Nucleus accumbens (tissue), 56 donors: ENCODE measurements around the gene SAMM50.

Source experiments
- DNase-seq, 56 donors: peaks; one replicate each; lab custom pipeline; 2025; lab: John Stamatoyannopoulos, UW

SAMM50 gene

GRCh38 chr22:43944670-43945430 is 10.4 kb upstream of the SAMM50 start:
- DNase-seq, result no peak

DNA sequence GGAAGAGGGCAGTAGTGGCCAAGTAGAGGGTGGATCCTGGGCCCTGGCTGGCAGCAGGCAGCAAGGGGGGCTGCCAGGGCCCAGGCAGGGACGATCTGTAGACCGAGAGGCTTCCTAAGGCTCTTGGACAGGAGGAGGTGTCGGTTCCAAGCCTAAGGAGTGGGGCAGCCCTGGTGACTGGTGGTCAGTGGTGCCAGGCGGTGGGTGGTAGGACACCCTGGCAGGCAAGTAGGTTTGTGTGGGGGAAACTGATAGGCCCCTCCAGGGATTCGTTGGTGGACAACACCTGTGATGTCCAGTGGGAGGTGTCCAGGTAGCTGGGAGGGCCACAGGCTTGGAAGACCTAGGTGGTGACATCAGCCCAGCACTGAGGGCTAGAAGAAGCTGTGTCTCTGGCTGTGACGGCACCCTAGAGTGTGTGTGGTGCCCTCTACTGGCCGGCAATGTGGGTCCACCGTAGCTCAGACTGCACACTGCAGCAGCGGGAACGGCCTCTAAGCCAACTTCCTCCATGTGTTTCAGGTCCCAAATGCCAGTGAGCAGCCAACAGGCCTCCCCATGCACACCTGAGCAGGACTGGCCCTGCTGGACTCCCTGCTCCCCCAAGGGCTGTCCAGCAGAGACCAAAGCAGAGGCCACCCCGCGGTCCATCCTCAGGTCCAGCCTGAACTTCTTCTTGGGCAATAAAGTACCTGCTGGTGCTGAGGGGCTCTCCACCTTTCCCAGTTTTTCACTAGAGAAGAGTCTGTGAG is 9.4 kb upstream of the SAMM50 start:
- DNase-seq, result peak in 35 of 56 donors; percentile 3 to 66 (median 22)

DNA sequence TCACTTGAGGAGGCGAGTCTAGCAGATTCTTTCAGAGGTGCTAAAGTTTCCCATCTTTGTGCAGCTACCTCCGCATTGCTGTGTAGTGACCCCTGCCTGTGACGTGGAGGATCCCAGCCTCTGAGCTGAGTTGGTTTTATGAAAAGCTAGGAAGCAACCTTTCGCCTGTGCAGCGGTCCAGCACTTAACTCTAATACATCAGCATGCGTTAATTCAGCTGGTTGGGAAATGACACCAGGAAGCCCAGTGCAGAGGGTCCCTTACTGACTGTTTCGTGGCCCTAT is 8.9 kb upstream of the SAMM50 start:
- DNase-seq, result peak in 3 of 56 donors; percentile 3 to 28 (median 4)

GRCh38 chr22:43948836-43949406 is 6.3 kb upstream of the SAMM50 start:
- DNase-seq, result no peak

DNA sequence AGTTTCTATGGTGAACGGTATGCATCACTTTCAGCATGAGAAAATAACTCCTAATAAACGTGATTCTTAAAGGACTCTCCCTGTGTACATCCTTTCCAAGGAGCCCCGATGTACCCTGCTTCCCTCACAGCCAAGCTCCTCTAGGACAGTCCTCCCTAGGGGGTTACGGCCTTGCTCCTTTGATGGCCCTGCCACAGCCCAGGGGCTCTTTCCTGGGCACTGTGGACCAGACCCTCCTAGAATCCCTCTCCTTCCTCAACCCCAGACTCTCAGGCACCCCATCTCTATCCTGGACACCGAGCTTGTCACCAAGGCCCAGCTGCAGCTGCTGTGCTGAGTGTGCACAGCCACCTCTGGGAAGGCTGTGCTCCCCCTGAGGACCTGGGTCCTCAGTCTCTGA is 3.9 kb upstream of the SAMM50 start:
- DNase-seq, result no peak

DNA sequence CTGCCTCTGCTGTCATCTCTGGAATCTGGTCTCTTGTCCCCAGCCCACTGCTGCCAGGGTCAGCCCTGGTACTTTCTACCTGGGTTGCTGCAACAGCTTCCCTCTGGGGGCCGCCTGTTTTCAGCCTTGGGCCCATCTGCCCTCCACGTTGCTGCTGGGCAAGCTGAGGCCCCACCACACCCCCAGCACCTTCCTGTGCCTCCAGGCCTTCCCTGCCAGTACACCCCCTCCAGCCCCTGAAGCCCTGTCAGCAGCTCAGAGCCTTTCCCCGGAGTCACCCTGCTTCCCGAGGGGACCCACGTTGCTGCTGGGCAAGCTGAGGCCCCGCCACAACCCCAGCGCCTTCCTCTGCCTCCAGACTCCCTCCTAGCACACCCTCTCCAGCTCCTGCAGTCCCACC is 3.3 kb upstream of the SAMM50 start:
- no peak for DNase-seq

DNA sequence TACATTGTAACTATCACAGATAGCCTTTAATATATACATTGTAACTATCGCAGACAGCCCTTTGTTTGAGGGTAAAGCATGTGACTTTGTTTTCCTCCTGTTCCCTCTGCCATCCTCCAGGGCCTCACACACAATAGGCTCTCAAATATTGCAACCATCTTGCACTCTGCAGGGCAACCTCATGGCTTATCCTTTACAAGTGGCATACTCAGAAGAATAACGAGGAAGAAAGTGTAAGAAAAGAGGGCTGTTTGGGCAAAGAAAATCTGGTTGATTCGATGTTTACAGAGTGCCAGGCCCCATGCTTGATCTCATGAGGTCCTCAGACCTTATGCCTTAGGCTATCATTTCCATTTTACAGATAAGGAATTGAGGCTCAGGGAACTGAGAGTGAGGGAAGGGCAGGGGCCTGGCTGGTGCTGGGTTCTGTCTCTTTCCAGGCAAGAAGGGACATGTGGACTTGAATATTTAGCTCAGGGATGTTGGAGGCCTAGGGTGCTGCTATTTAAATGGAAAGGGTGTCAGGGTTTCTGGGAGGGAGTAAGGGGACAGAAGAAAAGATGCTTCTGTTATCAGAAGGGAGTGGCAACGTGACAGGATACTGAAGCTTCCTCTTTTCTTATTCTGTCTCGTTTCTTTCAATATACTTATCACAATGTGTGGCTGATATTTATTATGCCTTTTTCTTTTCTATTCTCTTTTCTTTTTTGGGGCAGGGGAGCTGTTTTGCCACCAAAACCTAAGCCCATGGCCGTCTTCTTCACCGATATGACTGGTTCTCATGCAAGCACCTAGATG is 1.1 kb upstream of the SAMM50 start:
- DNase-seq, result no peak

- DNase-seq, result no peak
These were observed 891 bp downstream of the SAMM50 start for GRCh38 chr22:43955883-43956782.

DNA sequence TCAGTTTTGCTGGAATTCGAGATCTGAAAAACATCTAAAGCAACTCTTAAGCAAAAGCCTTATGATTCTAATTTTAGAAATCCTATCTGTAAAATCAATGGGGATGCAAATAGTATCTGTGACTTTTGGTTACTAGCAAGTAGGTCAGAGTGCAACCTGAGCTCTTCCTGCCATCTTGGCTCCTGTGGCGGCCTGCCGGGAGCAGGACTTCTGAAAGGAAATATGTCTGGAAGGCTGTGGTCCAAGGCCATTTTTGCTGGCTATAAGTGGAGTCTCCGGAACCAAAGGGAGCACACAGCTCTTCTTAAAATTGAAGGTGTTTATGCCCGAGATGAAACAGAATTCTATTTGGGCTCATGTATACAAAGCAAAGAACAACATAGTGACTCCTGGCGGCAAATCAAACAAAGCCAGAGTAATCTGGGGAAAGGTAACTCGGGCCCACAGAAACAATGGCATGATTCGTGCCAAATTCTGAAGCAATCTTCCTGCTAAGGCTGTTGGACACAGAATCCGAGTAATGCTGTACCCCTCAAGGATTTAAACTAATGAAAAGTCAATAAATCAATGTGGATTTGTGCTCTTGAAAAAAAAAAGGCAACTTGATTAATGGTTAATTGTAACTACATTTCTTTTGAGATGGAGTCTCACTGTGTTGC is 1.7 kb downstream of the SAMM50 start:
- DNase-seq, result no peak

GRCh38 chr22:43957871-43958270 is 2.6 kb downstream of the SAMM50 start:
- no peak for DNase-seq

GRCh38 chr22:43964314-43964857 is 9.1 kb downstream of the SAMM50 start:
- DNase-seq, result no peak

DNA sequence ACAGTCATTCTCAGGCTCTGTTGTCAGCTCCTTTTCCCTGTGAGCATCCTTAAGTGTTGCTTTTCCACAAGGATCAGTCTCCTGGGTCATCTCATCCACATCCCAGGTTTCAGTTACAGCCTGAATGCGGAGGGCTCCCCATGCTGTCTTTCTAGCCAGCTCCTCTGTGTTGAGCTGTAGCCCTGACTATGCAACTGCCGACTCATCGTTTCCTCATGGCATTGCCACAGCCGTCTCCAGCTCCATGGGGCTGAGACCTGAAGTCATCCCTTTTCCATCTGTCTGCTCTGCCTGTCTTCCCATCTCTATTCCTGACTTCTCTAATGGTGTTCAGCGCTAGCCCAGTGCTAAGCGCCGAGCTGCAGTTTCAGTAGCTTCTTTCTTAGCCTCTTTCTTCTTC is 11.8 kb downstream of the SAMM50 start:
- DNase-seq, result no peak

GRCh38 chr22:43968614-43969013 is 13.4 kb downstream of the SAMM50 start:
- no peak for DNase-seq

DNA sequence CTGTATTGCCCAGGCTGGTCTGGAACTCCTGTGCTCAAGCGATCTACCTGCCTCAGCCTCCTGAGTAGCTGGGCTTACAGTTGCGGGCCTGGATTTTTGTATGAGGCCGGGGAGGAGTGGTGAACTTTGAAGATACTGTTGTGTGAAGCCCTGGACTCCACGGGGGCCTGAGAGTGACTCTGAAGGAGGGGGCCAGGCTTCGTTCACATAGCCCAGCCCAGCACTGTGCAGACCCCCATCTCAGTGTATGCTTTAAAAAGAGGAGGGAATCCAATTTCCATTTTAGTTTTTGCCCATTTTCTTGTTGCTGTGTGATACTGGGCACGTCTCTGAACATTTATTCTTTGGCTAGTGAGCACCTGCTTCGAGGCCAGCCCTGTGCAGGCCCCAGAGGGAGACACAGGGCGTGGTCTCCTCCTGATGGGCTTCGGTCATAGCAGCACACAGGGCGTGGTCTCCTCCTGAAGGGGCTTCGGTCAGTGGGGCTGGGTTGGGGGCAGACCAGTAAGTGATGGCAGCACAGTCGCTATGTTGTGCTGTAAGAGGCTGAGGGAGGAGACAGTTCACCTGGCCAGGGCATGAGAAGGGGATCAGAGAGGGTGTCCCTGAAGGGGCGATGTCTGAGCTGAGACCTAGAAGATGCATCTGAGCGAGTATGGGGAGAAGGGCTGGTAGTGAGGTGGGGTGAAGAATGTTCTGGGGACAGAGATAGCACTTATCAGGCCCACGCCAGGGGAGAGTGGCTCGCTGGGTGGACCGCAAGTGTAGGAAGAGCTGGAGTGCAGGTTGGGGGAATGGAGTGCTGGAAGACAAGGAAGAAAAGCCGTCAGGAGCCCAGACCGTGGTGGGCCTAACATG is 14.0 kb downstream of the SAMM50 start:
- DNase-seq, result no peak

DNA sequence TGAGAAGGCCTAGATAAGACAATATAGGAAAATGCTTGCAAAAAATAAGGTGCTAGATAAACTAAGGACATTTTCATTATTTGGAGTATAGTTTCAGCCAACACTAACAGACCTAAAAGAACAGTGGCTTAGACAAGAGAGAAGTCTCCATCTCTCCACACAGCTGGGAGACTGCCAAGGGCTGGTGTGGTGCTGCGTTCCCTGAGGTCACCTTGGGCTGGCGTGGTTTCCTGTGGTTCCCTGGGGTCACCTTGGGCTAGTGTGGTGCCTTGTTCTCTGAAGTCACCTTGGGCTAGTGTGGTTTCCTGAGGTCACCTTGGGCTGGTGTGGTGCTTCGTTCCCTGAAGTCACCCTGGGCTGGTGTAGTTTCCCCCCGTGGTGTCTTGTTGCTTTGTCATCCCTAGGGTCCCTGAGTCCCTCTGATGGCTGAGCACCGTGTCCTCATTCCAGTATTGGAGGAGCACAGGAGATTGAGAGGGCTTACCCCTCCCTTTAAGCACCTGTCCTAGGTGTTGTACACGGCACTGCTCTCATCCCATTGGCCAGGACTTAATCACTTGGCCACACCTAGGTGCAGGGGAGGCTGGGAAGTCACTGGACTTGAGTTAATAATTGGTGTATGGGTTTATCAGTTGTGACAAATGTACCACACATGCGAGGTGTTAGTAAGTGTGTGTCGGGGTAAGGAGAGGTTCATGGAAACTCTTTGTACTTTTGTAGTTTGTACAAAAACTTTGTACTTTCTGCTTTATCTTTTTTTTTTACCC is 14.9 kb downstream of the SAMM50 start:
- no peak for DNase-seq

- DNase-seq, result no peak
These were observed 15.9 kb downstream of the SAMM50 start for GRCh38 chr22:43971112-43971511.

DNA sequence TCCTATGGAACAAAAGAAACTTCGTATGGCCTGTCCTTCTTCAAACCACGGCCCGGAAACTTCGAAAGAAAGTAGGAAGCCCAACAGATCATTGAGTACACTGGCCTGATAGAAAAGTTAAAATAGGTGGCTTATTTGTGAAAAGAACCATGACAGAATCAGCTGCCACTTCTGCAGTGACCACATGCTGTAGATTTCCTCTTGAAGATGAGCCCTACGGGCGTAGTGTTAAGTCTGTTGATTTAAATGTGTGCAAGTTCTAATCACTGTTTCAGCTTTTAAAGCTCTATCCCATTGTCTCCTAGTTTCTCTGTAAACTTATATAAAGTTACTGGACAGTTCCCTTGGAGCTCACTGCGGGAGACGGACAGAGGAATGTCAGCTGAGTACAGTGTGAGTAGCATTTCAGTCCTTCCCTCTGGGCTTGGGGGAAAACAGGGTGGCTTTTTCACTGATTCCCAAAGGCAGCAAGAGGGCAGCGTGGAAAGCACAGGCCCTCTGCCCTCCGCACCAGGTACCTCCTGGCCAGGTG is 17.8 kb downstream of the SAMM50 start:
- no peak for DNase-seq
